Stomach (tissue), 9 donors: ENCODE data around the gene FOXB2. TPM values are rescaled to one million over a fixed set of nuclear protein-coding genes. Genes with fewer than 3 reads are reported as not detected.
"Not testable (repeated sequence)": the region's sequence is repeated elsewhere in the genome, so short reads cannot be mapped to it uniquely, and the experiment has no call there.

Source experiments
- DNase-seq, 2 donors: peaks; one replicate each; pipeline versions ENCODE4 v3.0.0 to v3.0.0-alpha.2; 2013 to 2019
- H3K27ac ChIP-seq, 5 donors: fragments of 200-600 bp in 4 of 5; sonication (generic) in 4 of 5; one replicate each; pipeline ENCODE4 v1.5.1; 2013 to 2019; ENCODE audit warnings: mild to moderate bottlenecking in 1 of 5, moderate library complexity in 1 of 5
- H3K27me3 ChIP-seq, 3 donors: fragments of 200-600 bp; sonication (generic); one replicate each; pipeline ENCODE4 v1.5.1; 2017 to 2019; ENCODE audit warnings: mixed run types in 1 of 3
- H3K36me3 ChIP-seq, 4 donors: fragments of 200-600 bp; sonication (generic); 1 replicate in 3 of 4; 2 replicates in 1 of 4; pipeline ENCODE4 v1.5.1; 2016 to 2019
- H3K4me1 ChIP-seq, 4 donors: fragments of 200-600 bp; sonication (generic); one replicate each; pipeline ENCODE4 v1.5.1; 2016 to 2019
- H3K4me3 ChIP-seq, 4 donors: fragments of 200-600 bp; sonication (generic) in 3 of 4; one replicate each; pipeline ENCODE4 v1.5.1; 2016 to 2019; ENCODE audit warnings: mild to moderate bottlenecking in 1 of 4
- H3K9me3 ChIP-seq, 4 donors: fragments of 200-600 bp; sonication (generic); one replicate each; pipeline ENCODE4 v1.5.1; 2016 to 2019
- EP300 ChIP-seq: sonication (generic); formaldehyde crosslinking; IDR thresholded peaks from one replicate; pipeline ENCODE4 v1.6.1; 2017; ENCODE audit warnings: antibody characterized with exemption
- POLR2A ChIP-seq, 4 donors: fragments of 450-650 bp; IDR thresholded peaks; one replicate each; pipeline ENCODE4 v1.6.1; 2016; ENCODE audit warnings: antibody characterized with exemption in 4 of 4, control low read depth in 2 of 4, mild to moderate bottlenecking in 1 of 4, moderate library complexity in 1 of 4
- POLR2AphosphoS5 ChIP-seq, 3 donors: sonication (generic); formaldehyde crosslinking; IDR thresholded peaks; one replicate each; pipeline ENCODE4 v1.6.1; 2016; ENCODE audit warnings: antibody characterized with exemption in 3 of 3
- WGBS, 5 donors: extraction: QIAGEN DNeasy Blood & Tissue Kit in 3 of 5; methylation state at CpG; one replicate each; pipeline versions ENCODE4 v1.1.5 to v1.1.7; 2013 to 2018; 5-methylcytosine and 5-hydroxymethylcytosine counted together
- intact Hi-C: fragments of 100-400 bp; cut with DNase I; formaldehyde crosslinking; loops from one replicate; pipeline ENCODE4 v1.15.1; 2023; ENCODE audit warnings: low total_unique reads
- polyA plus RNA-seq, 3 donors: library from polyadenylated mRNA; stranded (reverse); fragments of 200-250 nt; gene quantifications; one replicate each; pipeline ENCODE4 v1.2.3, GENCODE V29; 2013
- total RNA-seq, 5 donors: library from RNA; depleted of rRNA; stranded (reverse); fragments of >200 nt; gene quantifications; one replicate each; pipeline versions ENCODE4 v1.1.0 to v1.2.3, GENCODE V29; 2014 to 2016
- TF ChIP-seq, protein P1 (sequence below), 7 experiments: fragments of 450-650 bp in 4 of 7; fragments of 200-600 bp in 3 of 7; sonication (generic) in 3 of 7; IDR thresholded peaks; one replicate each; pipeline ENCODE4 v1.5.1; 2016 to 2019; ENCODE audit warnings: antibody characterized with exemption in 7 of 7, control low read depth in 2 of 7, mild to moderate bottlenecking in 1 of 7
- donor health status: healthy with polysubstance abuse.
- donor health status: Bipolar disorder and iron deficiency.
- donor health status: healthy.

The FOXB2 gene
- total and polyA plus RNA-seq, 8 donors, result not detected

DNA sequence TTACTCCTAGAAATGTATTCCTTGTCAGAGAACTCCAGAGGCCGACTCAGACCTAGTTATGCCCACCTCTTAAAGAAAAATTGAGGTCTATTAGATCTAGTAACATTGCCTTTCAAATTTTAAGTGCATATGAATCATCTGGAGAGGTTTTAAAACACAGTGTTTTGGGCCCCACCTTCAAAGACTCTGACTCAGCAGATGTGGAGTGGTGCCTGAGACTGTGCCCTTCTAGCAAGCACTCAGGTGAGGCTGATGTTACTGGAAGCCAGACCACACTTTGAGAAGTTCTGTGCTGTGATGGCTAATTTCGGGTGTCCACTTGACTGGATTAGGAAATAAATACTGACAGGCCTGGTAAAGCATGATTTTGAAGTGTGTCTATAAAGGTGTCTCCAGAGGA lies 10.6 kb downstream of the FOXB2 start:
- Histone ChIP-seq H3K4me1 (no peaks in the 10 kb centered on the region), H3K36me3 (no peaks in the 10 kb centered on the region), H3K9me3 (no peaks in the 10 kb centered on the region), H3K27ac (no peak overlapping the region), H3K27me3 (peaks cover 0 to 64% (median 17%) of the 10 kb centered on the region in 3 donors), H3K4me3 (no peak overlapping the region)
- 58 to 72% (median 66%) methylated on average over 2 of the region's 2 CpGs for WGBS, 5 donors
- intact Hi-C loops, result no loop called here
- no peak for TF ChIP-seq POLR2A (IDR thresholded peaks at IDR 0.05)
- no peak for TF ChIP-seq EP300
- TF ChIP-seq, protein P1, sequence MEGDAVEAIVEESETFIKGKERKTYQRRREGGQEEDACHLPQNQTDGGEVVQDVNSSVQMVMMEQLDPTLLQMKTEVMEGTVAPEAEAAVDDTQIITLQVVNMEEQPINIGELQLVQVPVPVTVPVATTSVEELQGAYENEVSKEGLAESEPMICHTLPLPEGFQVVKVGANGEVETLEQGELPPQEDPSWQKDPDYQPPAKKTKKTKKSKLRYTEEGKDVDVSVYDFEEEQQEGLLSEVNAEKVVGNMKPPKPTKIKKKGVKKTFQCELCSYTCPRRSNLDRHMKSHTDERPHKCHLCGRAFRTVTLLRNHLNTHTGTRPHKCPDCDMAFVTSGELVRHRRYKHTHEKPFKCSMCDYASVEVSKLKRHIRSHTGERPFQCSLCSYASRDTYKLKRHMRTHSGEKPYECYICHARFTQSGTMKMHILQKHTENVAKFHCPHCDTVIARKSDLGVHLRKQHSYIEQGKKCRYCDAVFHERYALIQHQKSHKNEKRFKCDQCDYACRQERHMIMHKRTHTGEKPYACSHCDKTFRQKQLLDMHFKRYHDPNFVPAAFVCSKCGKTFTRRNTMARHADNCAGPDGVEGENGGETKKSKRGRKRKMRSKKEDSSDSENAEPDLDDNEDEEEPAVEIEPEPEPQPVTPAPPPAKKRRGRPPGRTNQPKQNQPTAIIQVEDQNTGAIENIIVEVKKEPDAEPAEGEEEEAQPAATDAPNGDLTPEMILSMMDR (IDR thresholded peaks at IDR 0.05), result no peak
- no peak for TF ChIP-seq POLR2AphosphoS5 (IDR thresholded peaks at IDR 0.05)
- no peak for DNase-seq

- peaks cover 0 to 37% (median 0%) of the 10 kb centered on the region in 3 donors for H3K27me3 ChIP-seq
These were observed 19.0 kb downstream of the FOXB2 start for GRCh38 chr9:77038281-77039036.

DNA sequence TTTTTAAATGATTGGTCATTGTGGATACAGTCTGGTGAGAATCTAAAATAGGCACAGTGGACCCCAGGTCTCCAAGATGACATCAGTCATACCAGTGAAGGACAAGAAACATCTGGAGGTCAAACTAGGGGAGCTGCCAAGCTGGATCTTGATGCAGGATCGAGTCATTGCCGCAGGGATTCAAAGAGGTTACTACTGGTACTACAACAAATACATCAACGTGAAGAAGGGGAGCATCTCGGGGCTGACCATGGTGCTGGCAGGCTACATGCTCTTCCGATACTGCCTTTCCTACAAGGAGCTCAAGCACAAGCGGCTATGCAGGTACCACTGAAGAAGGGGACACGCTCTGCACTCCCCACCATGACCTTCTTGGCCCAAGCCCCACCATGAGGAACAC lies 20.9 kb downstream of the FOXB2 start:
- Histone ChIP-seq H3K27me3 (peaks cover 0 to 22% (median 0%) of the 10 kb centered on the region in 3 donors), H3K9me3 (no peaks in the 10 kb centered on the region), H3K36me3 (no peaks in the 10 kb centered on the region), H3K27ac (no peak overlapping the region), H3K4me1 (no peaks in the 10 kb centered on the region), H3K4me3 (no peak overlapping the region)
- intact Hi-C loops, result no loop called here
- no peak for DNase-seq
- TF ChIP-seq EP300, result no peak
- TF ChIP-seq, protein P1 (IDR thresholded peaks at IDR 0.05), result no peak
- no peak for TF ChIP-seq POLR2A (IDR thresholded peaks at IDR 0.05)
- TF ChIP-seq POLR2AphosphoS5 (IDR thresholded peaks at IDR 0.05), result no peak
- 65 to 83% (median 75%) methylated on average over 7 of the region's 7 CpGs for WGBS, 5 donors

More at GRCh38 chr9:77038281-77039036, 19.0 kb downstream of the FOXB2 start:
- no peaks in the 10 kb centered on the region for H3K9me3 ChIP-seq
- no peak overlapping the region for H3K27ac ChIP-seq
- intact Hi-C loops, result no loop called here
- no peak for TF ChIP-seq POLR2A (IDR thresholded peaks at IDR 0.05)
- TF ChIP-seq POLR2AphosphoS5 (IDR thresholded peaks at IDR 0.05), result no peak
- no peaks in the 10 kb centered on the region for H3K36me3 ChIP-seq
- WGBS, 5 donors, result 4 to 9% (median 5%) methylated on average over 2 of the region's 2 CpGs
- DNase-seq, result no peak
- no peak overlapping the region for H3K4me3 ChIP-seq
- H3K4me1 ChIP-seq, result no peaks in the 10 kb centered on the region

GRCh38 chr9:77043743-77044142 lies 24.3 kb downstream of the FOXB2 start:
- H3K4me1 ChIP-seq, H3K27ac ChIP-seq, H3K9me3 ChIP-seq, intact Hi-C loops, H3K4me3 ChIP-seq, H3K36me3 ChIP-seq, DNase-seq: not testable (repeated sequence)
- peaks cover 0 to 10% (median 0%) of the 10 kb centered on the region in 3 donors for H3K27me3 ChIP-seq
- WGBS, 5 donors, result 86 to 97% (median 93%) methylated on average over 4 of the region's 4 CpGs

- H3K27ac ChIP-seq, H3K27me3 ChIP-seq, DNase-seq, intact Hi-C loops, H3K9me3 ChIP-seq, H3K36me3 ChIP-seq, H3K4me1 ChIP-seq, H3K4me3 ChIP-seq: not testable (repeated sequence)
- 87 to 96% (median 93%) methylated on average over 4 to 26 of the region's 31 CpGs; no CpG with 5 or more reads in 1 of the 5 donors for WGBS, 5 donors
These were observed 41.2 kb downstream of the FOXB2 start for GRCh38 chr9:77060681-77061080.

DNA sequence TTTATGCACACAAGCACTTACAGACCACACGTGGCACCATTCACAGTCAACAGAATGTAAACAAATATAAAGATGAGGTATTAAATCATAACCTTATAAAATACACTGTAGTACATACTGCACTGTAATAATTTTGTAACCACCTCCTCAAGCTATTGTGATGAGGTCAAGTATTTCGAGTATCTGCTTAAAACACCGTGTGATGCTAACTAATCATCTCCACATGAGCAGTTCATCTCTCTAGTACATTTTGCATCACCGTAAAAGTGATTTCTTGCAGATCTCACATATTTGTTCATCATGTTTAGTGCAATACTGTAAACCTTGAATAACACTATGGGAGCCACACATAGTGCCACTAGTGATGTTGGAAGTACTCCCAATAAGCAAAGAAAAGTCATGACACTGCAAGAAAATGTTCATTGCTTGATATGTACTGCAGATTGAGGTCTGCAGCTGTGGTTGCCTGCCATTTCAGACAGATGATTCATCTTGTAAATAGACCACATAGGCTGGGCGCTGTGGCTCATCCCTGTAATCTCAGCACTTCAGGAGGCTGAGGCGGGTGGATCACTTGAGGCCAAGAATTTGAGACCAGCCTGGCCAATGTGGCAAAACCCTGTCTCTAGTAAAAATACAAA lies 44.3 kb downstream of the FOXB2 start:
- no peak overlapping the region for H3K4me3 ChIP-seq
- H3K36me3 ChIP-seq, result no peaks in the 10 kb centered on the region
- H3K27ac ChIP-seq, result no peak overlapping the region
- peaks cover 0 to 8% (median 0%) of the 10 kb centered on the region in 4 donors for H3K9me3 ChIP-seq
- H3K27me3 ChIP-seq, result no peaks in the 10 kb centered on the region
- DNase-seq, result no peak
- intact Hi-C loops, result no loop called here
- H3K4me1 ChIP-seq, result no peaks in the 10 kb centered on the region
- WGBS, 5 donors, result 63 to 81% (median 73%) methylated on average over 6 of the region's 6 CpGs
- TF ChIP-seq, protein P1 (IDR thresholded peaks at IDR 0.05), result no peak
- TF ChIP-seq POLR2AphosphoS5 (IDR thresholded peaks at IDR 0.05) (no peak), EP300 (no peak), POLR2A (IDR thresholded peaks at IDR 0.05) (no peak)
